ENCODE data around the gene VNN1.
"Not testable (repeated sequence)": the region's sequence is repeated elsewhere in the genome, so short reads cannot be mapped to it uniquely, and the experiment has no call there.

The VNN1 gene

DNA sequence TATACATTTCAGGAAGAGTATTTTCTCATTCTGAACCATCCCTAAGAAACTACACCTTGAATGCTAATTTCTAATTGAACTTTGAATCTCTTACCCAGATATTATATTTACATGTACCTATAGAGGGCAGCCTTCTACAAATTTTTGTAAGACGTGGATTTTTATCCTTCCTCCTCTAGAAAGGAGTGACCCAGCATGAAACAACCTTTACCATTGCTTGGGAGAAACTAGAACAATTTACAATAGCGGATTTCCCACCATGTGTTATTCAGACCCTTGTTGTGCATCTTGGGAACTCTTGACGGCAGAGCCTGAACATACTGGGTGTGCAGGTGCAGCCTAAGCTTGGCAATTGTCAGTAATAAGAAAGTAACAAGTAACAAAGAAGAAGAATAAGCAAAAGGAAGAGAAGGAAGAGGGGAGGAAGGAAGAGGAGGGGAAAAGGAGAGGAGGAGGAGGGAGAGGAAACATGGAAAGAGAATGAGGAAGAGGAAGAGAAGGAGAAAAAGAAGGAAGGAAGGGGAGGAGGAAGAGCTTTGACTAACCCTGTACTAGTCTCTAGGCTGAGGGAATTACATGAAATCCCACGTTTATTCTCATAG is 44.1 kb downstream of the VNN1 start:
- peak; percentile 73 for DNase-seq

DNA sequence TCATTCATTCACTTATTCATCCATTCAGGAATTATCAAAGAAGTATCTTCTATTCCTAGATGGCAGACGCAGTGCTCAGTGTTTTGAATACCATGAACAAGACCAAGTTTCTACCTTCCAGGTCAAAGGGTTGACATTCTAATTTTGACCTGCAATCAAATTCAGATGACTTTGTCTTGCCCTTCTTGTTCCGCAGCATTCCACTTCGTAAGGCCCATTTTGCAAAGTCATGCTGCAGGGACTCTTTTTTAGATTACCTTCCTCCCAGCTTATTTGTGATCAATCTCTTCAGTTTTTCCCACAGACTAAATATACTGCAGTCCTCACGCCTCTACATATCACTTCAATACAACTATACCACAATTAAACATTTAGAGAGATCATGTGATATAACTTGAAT is 47.7 kb downstream of the VNN1 start:
- DNase-seq: no peak

DNA sequence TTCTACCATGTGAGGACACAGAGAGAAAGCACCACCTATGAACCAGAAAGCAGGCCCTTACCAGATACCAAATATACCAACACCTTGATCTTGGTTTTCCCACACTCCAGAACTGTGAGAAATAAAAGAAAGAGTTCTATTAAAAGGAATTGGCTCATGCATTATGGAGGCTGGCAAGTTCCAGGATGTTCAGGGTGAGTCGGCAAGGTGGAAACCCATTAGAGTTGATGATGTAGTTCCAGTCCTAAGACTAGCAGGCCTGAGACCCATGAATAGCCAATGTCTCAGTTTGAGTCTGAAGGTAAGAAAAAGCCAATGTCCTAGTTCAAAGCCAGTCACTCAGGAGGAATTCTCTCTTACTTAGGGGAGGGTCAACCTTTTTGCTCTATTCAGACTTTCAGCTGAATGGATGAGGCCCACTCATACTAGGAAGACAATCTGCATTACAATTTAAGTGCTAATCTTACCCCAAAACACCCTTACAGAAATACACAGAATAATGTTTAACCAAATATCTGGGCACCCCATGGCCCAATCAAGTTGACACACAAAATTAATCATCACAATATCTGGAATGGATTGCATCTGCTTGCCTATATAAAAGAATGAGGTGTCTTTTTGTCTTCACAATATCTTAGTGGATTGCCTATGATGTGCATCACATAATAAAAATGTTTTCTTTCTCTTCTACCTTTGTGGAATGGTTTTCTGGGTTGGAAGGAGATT is 49.4 kb downstream of the VNN1 start:
- DNase-seq: no peak

DNA sequence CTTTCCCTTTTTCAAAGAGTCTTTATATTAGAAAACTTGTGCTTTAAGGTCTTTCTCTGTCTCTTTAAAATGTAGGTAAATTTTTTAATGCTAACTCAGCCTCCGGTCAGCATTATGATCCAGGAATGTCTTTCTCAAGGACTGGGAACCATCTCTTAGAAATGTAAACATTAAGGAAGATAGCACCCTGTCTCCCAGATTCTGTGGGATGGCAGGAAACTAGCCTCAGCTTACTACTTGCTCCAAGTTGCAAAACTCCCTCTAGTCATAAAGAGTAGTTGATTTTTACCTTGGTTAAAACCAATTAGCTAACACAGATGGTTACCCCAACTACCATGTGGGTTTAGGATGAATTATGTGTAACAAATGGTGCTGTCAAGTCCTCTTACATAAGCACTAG is 50.2 kb downstream of the VNN1 start:
- DNase-seq: no peak

DNA sequence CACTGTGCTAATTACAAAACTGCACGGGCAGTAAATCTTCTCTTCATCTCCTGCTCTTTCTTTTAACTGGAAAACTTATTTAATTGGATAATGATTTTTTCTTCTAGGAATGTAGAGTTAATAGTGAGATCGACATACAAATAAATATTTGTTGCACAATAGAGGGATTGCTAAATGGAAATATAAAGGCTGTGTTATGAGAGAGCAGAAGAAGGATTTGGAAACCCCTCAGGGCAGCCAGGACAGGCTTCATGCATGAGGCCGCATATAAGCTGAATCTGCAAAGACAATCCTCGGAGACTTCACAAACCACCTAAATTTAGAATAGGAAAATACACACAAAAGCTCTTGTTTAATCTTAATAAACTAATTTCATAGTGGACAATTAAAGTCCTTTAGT is 51.9 kb downstream of the VNN1 start:
- no peak for DNase-seq

DNA sequence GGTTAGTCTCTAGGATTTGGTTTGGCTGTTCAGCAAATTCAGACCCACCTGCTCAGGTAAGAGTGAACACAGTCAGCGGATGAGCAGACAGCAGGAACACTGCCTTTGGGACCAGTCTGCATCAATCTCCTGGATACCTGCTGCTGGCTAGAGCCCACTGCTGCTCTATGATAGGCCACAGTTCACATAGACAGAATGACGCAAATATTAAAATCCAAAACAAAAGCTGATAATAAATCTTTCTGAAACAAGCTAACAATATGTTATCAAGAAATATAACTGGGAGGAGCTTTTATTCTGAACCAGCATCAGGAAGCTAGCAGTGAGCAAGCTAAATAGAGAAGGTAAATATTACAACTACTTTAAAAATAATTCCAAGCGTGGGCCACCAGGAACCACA is 54.8 kb downstream of the VNN1 start, which contains the start of gene TAAR1:
Gene TAAR1, minus strand, starts transcription at position 101 of the 400 bp plus-strand sequence. CDS start 13,179 bp downstream, outside the sequence.
- DNase-seq: no peak

DNA sequence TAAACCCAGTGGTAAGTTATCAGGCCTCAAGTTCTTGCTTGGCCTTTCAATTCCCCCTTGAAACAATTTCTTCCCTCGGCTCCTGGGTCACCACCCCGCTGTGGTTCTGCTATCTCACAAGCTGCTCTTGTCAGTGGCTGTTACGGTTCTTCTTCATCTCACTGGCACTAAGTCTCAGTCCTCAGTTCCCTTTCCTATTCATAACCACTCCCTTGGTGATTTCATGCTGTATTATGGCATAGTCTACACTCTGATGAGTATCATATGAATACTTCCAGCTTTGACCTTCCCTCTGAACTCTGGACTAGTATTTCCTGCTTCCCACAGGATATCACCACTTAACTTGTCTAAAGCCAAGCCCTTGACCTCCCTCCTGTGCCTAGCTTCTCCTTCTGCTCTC is 62.8 kb downstream of the VNN1 start:
- peak; percentile 92 for DNase-seq

DNA sequence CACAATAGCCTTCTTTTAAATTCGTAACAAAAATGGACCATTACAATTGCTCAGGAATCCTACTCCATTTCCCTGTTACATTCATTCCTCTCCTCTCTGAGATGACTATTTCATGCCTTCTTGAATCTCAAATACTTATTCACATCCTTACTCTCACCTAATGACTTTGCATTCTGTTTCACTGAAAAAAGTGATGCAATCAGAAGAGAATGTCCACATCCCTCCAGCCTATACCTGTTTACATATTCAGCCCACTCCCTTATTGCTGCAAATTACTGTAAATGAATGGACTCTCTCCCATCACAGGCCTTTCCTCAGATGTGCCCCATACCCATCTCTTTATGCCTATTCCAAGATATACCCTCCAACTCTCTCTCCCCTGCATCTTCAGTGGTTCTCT is 63.4 kb downstream of the VNN1 start:
- DNase-seq: no peak

DNA sequence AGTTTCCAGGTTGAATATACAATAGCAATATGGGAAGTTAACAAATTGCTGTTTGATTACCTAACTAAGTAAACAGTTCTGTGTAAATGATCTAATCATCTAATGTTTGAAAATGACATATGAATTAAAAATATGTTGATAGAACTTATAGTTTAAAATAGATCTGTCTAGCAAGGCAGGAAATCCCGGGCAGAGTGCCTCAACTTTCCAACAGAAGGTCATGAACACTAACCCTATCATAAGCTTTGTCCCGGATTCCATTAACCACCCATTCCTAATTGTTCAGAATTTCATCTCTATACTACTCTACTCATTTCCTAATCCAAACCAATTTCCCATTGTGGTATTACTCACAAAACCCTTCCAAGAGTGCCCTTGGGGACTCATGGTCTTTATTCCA is 65.0 kb downstream of the VNN1 start:
- no peak for DNase-seq

DNA sequence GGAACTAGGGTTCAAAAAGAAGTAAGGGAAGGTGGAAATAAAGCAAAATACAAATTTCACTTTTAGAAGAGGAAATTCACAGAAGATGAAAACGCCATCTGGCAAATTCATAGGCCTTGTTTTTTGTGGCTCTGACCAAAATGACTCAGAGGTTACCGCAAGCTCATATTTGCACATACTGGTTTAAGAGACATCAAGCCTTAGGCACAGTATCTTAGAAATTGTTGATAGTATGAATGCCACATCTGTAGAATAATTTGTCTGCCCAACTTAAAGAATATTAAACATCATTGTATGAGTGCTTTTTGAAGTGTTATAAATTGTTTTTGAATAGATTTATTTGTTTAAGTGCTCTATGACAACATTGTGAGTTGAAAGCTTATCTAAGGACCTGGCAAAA is 65.5 kb downstream of the VNN1 start:
- DNase-seq: peak; percentile 42

DNA sequence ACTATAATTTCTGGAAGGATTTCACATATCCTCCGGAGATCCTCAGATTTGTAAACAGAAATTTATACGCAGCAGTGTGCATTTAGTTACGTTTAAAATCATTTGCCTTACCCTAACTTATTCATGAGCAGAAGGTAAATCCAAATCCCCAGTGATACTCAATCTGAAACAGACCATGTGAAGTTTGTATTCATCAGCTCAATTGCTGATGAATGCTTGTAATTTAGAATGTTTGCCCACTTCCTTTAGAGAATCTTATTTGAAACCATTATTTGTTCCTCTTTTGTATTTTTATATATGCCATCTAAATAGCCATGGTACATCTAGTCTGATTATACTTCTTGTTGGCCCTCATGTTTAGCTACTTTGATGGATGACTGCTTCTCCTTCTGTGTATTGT is 70.3 kb downstream of the VNN1 start:
- no peak for DNase-seq

DNA sequence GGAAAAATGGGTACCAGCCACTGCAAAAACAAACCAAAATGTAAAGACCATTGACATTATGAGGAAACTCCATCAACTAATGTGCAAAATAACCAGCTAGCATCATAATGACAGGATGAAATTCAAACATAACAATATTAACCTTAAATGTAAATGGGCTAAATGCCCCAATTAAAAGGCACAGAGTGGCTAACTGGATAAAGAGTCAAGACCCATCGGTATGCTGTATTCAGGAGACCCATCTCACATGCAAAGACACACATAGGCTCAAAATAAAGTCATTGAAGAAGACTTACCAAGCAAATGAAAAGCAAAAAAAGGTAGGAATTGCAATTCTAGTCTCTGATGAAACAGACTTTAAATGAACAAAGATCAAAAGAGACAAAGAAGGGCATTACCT is 76.7 kb downstream of the VNN1 start:
- DNase-seq: not testable (repeated sequence)

DNA sequence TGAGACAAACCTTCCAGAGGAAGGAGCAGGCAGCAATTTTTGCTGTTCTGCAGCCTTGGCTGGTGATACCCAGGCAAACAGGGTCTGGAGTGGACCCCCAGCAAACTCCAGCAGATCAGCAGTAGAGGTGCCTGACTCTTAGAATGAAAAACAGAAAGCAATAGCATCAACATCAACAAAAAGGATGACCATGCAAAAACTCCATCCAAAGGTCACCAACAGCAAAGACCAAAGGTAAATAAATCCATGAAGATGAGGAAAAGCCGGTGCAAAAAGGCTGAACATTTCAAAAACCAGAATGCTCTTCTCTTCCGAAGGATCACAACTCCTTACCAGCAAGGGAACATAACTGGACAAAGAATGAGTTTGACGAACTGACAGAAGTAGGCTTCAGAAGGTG is 77.9 kb downstream of the VNN1 start:
- not testable (repeated sequence) for DNase-seq

DNA sequence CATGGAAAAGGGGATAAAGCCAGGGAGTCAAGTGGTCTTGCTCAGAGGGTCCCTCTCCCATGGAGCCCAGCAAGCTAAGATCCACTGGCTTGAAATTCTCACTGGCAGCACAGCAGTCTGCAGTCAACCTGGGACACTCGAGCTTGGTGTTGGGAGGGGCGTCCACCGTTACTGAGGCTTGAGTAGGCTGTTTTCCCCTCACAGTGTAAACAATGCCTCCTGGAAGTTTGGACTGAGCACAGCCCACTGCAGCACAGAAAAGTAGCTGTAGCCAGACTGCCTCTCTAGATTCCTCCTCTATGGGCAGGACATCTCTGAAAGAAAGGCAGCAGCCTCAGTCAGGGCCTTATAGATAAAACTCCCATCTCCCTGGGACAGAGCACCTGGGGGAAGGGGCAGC is 78.6 kb downstream of the VNN1 start:
- not testable (repeated sequence) for DNase-seq

DNA sequence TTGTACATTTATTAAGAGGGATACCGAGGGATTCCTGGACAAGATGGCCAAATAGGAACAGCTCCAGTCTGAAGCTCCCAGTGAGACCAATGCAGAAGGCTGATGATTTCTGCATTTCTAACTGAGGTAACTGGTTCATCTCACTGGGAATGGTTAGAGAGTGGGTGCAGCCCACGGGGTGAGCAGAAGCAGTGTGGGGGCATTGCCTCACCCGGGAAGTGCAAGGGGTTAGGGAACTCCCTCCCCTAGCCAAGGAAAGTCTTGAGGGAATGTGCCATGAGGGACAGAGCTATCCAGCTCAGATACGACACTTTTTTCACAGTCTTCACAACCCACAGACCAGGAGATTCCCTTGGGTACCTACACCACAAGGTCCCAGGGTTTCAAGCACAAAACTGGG is 79.1 kb downstream of the VNN1 start:
- DNase-seq: no peak

DNA sequence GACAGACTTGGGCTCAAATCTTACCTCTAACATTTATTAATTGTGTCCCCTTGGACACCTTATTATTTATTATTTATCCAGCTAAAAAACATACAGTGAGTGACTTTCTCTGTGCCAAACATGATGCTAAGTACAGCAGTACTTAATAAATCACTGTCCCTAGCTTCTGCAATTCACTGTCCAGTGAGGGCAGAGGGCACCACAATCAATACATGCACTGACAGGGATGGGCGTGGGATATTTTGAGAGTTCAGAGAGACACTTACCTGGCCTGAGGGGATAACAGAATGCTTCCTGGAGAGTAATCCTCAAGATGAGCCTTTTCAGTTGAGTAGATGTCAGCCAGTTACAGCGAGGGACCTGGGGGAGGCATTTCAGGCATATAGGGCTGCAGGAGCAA is 80.5 kb downstream of the VNN1 start:
- no peak for DNase-seq
